Glomerular visceral epithelial cell (primary cell): Measurements from ENCODE around the gene FARSB.
"Not testable (repeated sequence)": the region's sequence is repeated elsewhere in the genome, so short reads cannot be mapped to it uniquely, and the experiment has no call there.

ENCODE experiments used
- DNase-seq: peaks from one replicate; pipeline ENCODE4 v3.0.0-alpha.2; 2016; ENCODE audit errors: extremely low spot score

FARSB gene

DNA sequence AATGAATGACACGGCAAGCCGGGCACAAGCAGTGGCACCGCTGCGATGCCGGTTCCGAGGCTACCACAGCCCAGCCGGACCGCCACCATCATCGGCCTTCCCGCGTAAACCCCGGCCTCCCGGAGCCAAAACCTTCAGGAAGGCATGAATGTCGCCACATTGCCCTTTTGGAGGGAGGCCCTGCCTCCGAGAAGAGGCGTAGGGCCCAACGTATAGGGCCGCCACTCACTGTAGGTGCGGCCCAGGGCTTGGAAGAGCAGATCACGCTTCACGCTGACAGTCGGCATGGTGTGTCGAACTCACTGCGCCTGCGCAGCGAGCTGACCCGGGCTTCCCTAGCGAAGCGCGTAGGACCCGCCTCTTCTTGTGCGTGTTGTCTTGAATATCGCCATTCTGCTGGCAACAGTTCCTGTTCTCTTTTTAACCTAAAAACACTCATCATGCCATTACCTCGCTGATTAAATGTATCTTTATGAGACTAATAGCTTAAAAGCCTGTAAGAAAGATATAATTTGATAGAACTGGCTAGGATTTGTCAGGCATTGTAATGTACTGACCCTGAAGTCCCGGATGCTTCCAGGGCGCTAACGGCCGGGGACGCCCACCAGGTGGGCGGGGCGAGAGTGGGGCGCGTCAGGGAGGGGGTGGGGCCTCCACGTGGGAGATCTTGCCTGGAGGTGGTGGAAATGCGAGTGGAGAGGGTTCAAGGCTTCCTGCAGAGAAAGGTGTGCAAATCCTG is at the start of gene FARSB:
TSS of gene FARSB (minus strand) at position 306 of the 739 bp plus-strand sequence. CDS start at position 287, 19 bp downstream.
- DNase-seq, result peak; percentile 98

DNA sequence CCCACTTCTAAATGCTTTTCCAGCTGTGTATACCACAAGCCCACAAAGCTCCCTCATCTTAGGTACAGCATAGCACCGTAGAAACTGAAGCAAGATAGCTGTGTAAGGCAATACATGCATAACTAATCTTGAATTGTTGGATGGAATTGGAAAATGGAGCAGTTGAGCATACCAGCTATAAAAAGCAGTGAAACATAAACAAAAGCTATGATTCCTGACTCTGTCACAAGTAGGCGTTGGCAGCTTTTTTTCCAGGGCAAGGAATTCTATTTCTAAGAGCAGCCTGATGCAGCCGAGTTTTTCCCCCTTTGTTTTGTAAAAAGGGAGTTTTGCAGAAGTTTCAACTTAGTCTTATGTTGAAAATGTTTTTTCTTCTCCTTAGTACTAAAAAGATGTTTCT is 48.0 kb upstream of the FARSB start:
- no peak for DNase-seq

- no peak for DNase-seq
These were observed 47.2 kb upstream of the FARSB start for GRCh38 chr2:222703091-222703490.

GRCh38 chr2:222701721-222702131 is 45.8 kb upstream of the FARSB start:
- no peak for DNase-seq

DNA sequence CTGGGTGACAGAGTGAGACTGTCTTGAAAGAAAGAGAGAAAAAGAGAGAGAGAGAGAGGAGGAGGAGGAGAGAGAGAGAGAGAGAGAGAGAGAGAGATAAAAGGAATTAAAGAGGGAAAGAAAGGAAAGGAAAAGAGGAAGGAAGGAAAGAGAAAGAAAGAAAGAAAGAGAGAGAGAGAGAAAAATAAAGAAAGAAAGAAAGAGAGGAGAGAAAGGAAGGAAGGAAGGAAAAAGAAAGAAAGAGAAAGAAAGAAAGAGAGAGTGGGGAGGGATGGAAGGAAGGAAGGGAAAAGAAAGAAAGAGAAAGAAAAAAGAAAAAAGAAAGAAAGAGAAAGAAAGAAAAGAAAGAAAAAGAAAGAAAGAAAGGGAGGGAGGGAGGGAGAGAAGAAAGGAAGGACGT is 45.3 kb upstream of the FARSB start:
- no peak for DNase-seq

DNA sequence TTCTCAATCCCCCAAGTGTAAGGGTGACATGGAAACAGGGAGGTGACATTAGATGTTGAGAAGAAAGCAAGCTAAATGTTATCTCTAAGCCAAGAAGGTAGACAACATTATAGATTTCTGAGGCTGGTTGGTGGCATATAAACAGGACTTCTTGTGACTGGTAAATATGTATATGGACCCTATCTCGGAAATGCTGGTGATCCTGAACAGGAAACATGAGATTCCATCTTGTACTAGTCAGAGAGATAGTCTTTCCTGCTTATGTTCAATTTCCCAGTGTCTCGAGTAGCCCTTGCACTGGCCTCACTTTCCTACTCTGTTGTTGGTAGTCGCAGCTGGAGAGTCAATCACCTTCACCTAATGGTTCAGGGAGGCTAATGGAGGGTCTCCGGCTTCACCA is 42.4 kb upstream of the FARSB start:
- DNase-seq, result no peak

DNA sequence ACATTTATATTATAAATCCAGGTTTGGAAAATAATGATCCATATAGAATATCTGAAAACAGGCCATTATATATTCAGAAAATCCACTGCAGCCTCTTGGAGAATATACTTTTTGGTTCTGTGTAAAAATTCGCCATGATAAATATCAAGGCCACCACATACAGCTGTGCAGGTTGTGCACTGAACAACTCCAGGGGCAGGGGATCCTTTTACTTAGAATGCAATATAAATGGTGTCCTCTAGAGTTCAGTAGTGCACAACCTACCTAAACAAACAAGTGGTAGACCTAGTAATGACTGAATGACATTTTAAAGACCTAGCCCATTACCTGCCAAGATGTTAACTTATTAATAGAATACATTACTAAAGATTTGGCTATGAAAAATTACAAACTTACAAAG is 37.9 kb upstream of the FARSB start:
- DNase-seq, result peak; percentile 32

DNA sequence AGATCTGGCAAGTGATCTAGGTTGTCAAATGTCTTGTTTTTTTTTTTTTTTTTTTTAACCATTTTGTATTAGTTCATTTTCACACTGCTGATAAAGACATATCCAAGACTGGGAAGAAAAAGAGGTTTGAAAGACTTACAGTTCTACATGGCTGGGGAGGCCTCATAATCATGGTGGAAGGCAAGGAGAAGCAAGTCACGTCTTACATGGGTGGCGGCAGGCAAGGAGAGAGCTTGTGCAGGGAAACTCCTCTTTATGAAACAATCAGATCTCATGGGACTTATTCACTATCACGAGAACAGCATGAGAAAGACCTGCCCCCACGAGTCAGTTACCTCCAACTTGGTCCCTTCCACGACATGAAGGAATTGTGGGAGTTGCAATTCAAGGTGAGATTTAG is 37.5 kb upstream of the FARSB start:
- not testable (repeated sequence) for DNase-seq

GRCh38 chr2:222690564-222691200 is 34.8 kb upstream of the FARSB start:
- DNase-seq, result peak; percentile 77

GRCh38 chr2:222689322-222689721 is 33.4 kb upstream of the FARSB start:
- no peak for DNase-seq

GRCh38 chr2:222688917-222689316 is 33.0 kb upstream of the FARSB start:
- DNase-seq, result no peak

DNA sequence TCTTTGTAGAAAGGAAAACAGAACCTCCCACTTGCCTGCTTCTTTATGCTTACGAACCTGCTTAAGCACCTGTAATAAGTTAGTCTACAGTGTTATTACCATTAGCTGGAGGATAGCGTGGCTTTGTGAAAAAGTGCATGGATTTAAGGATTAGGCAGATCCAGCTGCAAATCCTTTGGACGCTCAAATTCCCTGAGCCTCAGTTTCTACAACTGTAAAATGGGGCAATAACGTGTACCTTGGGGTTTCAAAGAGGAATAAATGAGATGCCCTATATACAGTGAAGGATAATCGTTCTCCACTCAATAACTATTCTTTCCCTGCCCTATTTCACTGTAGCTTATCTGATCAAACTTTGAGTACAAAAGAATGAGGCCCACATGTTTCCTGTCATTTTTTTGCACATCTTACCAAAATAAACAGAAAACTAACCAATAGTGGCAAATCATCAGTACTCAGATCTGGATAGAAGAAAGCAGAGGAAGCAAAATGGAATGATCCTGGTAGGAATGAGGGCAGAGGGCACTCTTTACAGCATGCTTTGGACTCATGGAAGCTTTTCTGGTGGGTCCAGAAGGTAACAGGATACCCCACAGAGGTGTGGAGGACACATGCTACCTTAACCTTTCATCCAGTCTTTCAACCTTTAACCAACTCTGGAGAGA is 30.3 kb upstream of the FARSB start:
- DNase-seq, result no peak

DNA sequence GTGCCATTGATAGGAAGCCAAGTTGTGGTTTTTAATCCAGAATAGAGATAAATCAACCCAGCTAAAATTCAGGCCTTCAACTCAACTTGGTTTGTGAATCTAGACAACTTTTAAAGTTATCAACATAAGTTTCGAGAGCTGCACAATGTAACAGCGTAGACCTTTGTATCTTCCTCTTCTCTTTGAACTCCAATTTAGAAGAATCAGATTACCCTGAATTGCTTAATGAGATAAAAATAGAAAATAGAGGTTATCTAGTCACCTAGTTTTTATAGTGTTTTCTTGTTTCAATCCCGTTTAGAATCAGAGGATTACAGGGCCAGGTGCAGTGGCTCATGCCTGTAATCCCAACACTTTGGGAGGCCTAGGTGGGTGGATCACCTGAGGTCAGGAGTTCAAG is 27.9 kb upstream of the FARSB start:
- no peak for DNase-seq

- DNase-seq, result no peak
These were observed 22.1 kb upstream of the FARSB start for GRCh38 chr2:222677981-222678380.

DNA sequence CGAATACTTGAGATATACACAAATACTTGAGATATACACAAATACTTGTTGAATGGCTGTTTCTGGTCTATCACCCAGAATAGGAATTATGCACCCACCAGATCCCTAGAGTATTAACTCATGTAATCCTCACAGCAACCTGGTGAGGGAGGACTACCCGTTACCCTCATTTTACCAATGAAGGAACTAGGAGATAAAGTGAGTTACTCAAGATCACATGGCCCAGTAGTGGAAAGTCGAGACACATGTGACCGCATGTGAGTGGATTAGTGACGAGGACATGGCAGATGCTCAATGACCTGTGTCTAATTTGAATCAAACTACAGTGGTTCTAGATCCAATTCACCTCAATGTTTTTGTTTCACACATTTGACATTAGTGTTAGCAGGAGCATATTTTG is 18.0 kb upstream of the FARSB start:
- no peak for DNase-seq

GRCh38 chr2:222673273-222673672 is 17.4 kb upstream of the FARSB start:
- no peak for DNase-seq

- no peak for DNase-seq
These were observed 16.1 kb upstream of the FARSB start for GRCh38 chr2:222672068-222672401.

DNA sequence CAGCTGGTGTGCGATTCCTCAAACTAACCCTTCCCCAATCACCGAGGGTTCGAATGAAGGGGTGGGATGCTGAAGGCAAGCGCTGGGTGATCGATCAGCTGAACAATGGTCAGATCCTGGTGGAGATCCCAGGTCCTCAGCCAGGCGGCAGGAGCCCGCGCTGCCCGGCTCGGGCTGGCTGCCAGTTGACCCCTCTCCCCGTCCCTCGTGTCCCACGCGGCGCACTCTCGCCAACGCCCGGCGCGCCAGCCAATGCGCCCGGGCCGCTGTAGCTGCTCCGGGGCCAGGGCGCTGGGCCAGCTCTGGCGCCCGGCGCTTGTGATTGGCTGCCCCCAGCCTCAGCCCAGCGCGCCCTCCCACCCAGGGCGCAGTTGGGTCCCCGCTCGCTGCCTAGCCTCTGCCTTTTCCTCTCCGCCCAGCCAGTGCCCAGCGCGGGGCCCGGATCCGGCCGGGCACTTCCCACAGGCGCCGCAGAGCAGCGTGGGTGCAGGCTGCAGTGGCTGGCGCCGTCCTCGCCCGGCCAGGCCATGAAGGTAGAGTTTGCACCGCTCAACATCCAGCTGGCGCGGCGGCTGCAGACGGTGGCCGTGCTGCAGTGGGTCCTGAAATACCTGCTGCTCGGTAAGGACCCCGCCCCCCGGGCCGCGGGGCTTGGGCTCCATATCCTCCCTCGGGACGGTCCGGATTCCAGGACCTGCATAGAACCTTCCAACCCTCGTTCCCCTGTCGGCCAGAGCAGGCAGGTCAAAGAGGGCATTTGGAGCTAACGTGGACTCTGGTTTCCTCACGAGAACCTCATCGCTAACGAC is 15.6 kb upstream of the FARSB start, which contains the start of gene MOGAT1:
TSS of gene MOGAT1 (plus strand) at position 400 of the 809 bp plus-strand sequence. CDS start at position 528, 128 bp downstream.
- DNase-seq, result peak; percentile 9

GRCh38 chr2:222670191-222671038 is 14.5 kb upstream of the FARSB start:
- no peak for DNase-seq

DNA sequence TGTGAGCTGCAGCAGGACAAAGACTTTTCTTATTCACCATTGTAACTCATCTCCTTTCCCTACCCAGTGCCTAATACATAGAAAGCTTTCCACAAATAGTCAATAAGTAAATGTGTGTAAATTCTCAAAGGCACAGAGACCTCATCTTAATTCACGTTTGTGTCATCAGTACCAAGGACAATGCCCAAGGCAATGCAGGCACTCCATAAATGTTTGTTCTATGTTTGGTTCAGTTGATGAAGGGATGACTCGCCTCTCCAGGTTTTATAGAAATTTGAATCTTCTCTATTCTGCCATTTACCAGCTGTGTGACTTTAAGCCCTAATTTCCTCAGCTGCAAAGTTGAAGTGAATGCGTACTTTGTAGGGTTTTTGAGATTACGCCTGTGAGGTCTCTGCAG is 13.5 kb upstream of the FARSB start:
- no peak for DNase-seq

DNA sequence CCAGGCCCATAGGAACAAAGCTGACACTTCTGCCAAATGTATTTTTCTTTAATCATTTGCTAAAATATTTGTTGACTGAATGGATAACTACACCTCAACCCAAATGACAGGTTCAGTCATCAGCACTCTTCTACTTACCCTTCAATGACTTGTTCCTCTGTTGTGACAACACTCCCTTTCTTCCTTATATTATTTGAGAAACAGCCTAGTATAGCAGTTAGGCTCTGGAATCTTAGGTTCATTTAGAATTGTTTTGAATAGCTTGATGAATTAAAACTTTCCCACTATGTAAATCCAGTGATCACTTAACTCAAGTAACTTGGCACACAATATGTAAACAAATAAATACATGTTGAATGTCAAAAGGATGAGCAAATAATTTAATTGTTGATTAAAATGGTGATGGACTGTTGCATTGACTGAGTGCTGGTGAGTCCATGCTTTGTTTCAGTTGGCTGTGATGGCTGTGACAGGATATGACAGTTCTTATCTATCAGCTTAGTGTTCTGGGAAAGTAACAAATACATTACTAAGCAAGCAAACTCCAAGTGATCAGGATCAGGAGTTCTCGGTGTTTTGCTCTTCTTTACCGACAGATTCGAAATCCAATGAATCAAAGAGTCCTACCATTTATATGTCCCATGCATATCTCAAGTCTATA is 12.7 kb upstream of the FARSB start:
- DNase-seq, result no peak
